H1 (cell line): Measurements from ENCODE around the gene PTGES. TPM values are rescaled to one million over a fixed set of nuclear protein-coding genes. Genes with fewer than 3 reads are reported as not detected.

ENCODE experiments used
- CTCF ChIA-PET: fragments of 300-600 bp; sonication (Branson Sonifier 250); formaldehyde crosslinking; loops from one replicate; lab custom pipeline; 2021; ENCODE audit not compliant: partially characterized antibody; lab: Charles Lee
- POLR2A ChIA-PET: fragments of 300-600 bp; sonication (Branson Sonifier 250); formaldehyde crosslinking; loops from one replicate; lab custom pipeline; 2021; ENCODE audit warnings: inconsistent platforms; ENCODE audit not compliant: partially characterized antibody; lab: Charles Lee
- DNase-seq, 2 experiments: peaks; one replicate each; pipeline versions ENCODE4 v3.0.0 to v3.0.0-alpha.2; 2010 to 2022; ENCODE audit warnings: low spot score in 2 of 2, low read depth in 1 of 2, mixed read lengths in 1 of 2
- FAIRE-seq: peaks from 2 replicates; lab custom pipeline; 2011; peaks lifted over from hg19 to GRCh38; lab: Jason Lieb, UNC
- H2AFZ ChIP-seq: 2 replicates; pipeline ENCODE4 v1.8.1; 2012; ENCODE audit warnings: low read length, inconsistent platforms
- H2AK5ac ChIP-seq: 2 replicates; pipeline ENCODE4 v1.6.1; 2013; ENCODE audit warnings: low read depth, low read length
- H2BK120ac ChIP-seq: replicated peaks from 2 replicates; pipeline ENCODE3; 2013; ENCODE audit warnings: low read depth, low read length, inconsistent platforms
- H2BK12ac ChIP-seq: 2 replicates; pipeline ENCODE4 v1.6.1; 2013; ENCODE audit warnings: low read depth, low read length
- H2BK15ac ChIP-seq: 2 replicates; pipeline ENCODE4 v1.6.1; 2013; ENCODE audit warnings: low read length
- H2BK20ac ChIP-seq: 2 replicates; pipeline ENCODE4 v1.6.1; 2013; ENCODE audit warnings: low read length
- H2BK5ac ChIP-seq: 2 replicates; pipeline ENCODE4 v1.6.1; 2013; ENCODE audit warnings: low read depth, low read length
- H3K14ac ChIP-seq: 2 replicates; pipeline ENCODE4 v1.6.1; 2013; ENCODE audit warnings: inconsistent platforms; ENCODE audit not compliant: insufficient read length
- H3K18ac ChIP-seq: 2 replicates; pipeline ENCODE4 v1.6.1; 2013; ENCODE audit warnings: low read length; ENCODE audit errors: extremely low read depth
- H3K23ac ChIP-seq: 2 replicates; pipeline ENCODE4 v1.6.1; 2013; ENCODE audit warnings: inconsistent platforms; ENCODE audit not compliant: insufficient read length
- H3K23me2 ChIP-seq: 2 replicates; pipeline ENCODE4 v1.6.1; 2013; ENCODE audit warnings: low read depth, low read length
- H3K27ac ChIP-seq: 2 replicates; pipeline ENCODE4 v1.6.1; 2011; ENCODE audit warnings: low read depth, low read length, inconsistent platforms
- H3K27me3 ChIP-seq, 4 experiments: replicated peaks in 1 of 4; 1 replicate in 1 of 4; 2 replicates in 3 of 4; pipeline versions ENCODE4 v1.6.1 to v1.8.1; 2011 to 2013; ENCODE audit warnings: low read length in 3 of 4, mild to moderate bottlenecking in 3 of 4, inconsistent platforms in 2 of 4, mixed read lengths in 2 of 4, moderate library complexity in 1 of 4; ENCODE audit not compliant: control insufficient read depth in 3 of 4, insufficient read depth in 3 of 4; ENCODE audit errors: extremely low read depth in 1 of 4
- H3K36me3 ChIP-seq, 4 experiments: 2 replicates each; pipeline versions ENCODE4 v1.6.1 to v1.8.1; 2011 to 2013; ENCODE audit warnings: mild to moderate bottlenecking in 4 of 4, low read length in 3 of 4, moderate library complexity in 2 of 4, control low read depth in 1 of 4, inconsistent platforms in 1 of 4; ENCODE audit not compliant: insufficient read depth in 4 of 4, control insufficient read depth in 2 of 4
- H3K4ac ChIP-seq: replicated peaks from 2 replicates; pipeline ENCODE3; 2013; ENCODE audit warnings: low read length, low read depth, mixed read lengths, inconsistent platforms; ENCODE audit not compliant: insufficient read length
- H3K4me1 ChIP-seq, 4 experiments: replicated peaks in 1 of 4; 1 replicate in 1 of 4; 2 replicates in 3 of 4; pipeline versions ENCODE4 v1.6.1 to v1.8.1; 2011 to 2013; ENCODE audit warnings: low read length in 3 of 4, inconsistent platforms in 2 of 4, mixed read lengths in 1 of 4; ENCODE audit not compliant: insufficient read depth in 4 of 4, control insufficient read depth in 3 of 4
- H3K4me2 ChIP-seq, 2 experiments: 2 replicates each; pipeline versions ENCODE4 v1.6.1 to v1.8.1; 2011 to 2013; ENCODE audit warnings: low read depth in 2 of 2, low read length in 2 of 2, control low read depth in 1 of 2, inconsistent platforms in 1 of 2, mild to moderate bottlenecking in 1 of 2; ENCODE audit not compliant: insufficient read depth in 1 of 2
- H3K4me3 ChIP-seq, 4 experiments: fragments of 200-600, 300-600 bp in 1 of 4; sonication (generic), shearing (Covaris generic), sonication (Bioruptor Twin) in 1 of 4; 2 replicates each; pipeline versions ENCODE4 v1.5.1 to v1.8.1; 2011 to 2016; ENCODE audit warnings: low read length in 4 of 4, low read depth in 3 of 4, control low read depth in 2 of 4, inconsistent platforms in 2 of 4, mild to moderate bottlenecking in 2 of 4, mixed read lengths in 1 of 4, moderate library complexity in 1 of 4; ENCODE audit not compliant: insufficient read depth in 2 of 4; ENCODE audit errors: extremely low read depth in 1 of 4
- H3K56ac ChIP-seq: replicated peaks from 2 replicates; pipeline ENCODE3; 2013; ENCODE audit warnings: low read depth, mild to moderate bottlenecking, mixed read lengths, low read length, inconsistent platforms; ENCODE audit not compliant: insufficient read length
- H3K79me1 ChIP-seq: 2 replicates; pipeline ENCODE4 v1.6.1; 2013; ENCODE audit warnings: low read depth, low read length, control low read depth
- H3K79me2 ChIP-seq, 2 experiments: 2 replicates each; pipeline versions ENCODE4 v1.6.1 to v1.8.1; 2012 to 2013; ENCODE audit warnings: low read length in 2 of 2, mild to moderate bottlenecking in 2 of 2, inconsistent platforms in 1 of 2; ENCODE audit not compliant: insufficient read depth in 2 of 2, control insufficient read depth in 1 of 2
- H3K9ac ChIP-seq, 4 experiments: replicated peaks in 1 of 4; 1 replicate in 1 of 4; 2 replicates in 3 of 4; pipeline versions ENCODE4 v1.6.1 to v1.8.1; 2011 to 2013; ENCODE audit warnings: low read depth in 3 of 4, low read length in 3 of 4, control low read depth in 2 of 4, mild to moderate bottlenecking in 2 of 4, moderate library complexity in 2 of 4, inconsistent platforms in 1 of 4; ENCODE audit errors: extremely low read depth in 1 of 4
- H3K9me3 ChIP-seq, 2 experiments: 2 replicates each; pipeline versions ENCODE4 v1.6.1 to v1.8.1; 2012 to 2013; ENCODE audit warnings: mild to moderate bottlenecking in 2 of 2, moderate library complexity in 2 of 2, control low read depth in 1 of 2, inconsistent platforms in 1 of 2, low read depth in 1 of 2, low read length in 1 of 2, mixed read lengths in 1 of 2; ENCODE audit not compliant: insufficient read depth in 2 of 2
- H4K20me1 ChIP-seq, 2 experiments: replicated peaks in 1 of 2; 2 replicates each; pipeline versions ENCODE3 to v1.8.1; 2011 to 2013; ENCODE audit warnings: inconsistent platforms in 2 of 2, low read length in 2 of 2, mild to moderate bottlenecking in 1 of 2; ENCODE audit not compliant: insufficient read depth in 2 of 2, control insufficient read depth in 1 of 2
- H4K5ac ChIP-seq: 2 replicates; pipeline ENCODE4 v1.6.1; 2013; ENCODE audit warnings: low read length, low read depth, mixed read lengths, inconsistent platforms; ENCODE audit not compliant: insufficient read length
- H4K8ac ChIP-seq: 2 replicates; pipeline ENCODE4 v1.8.0; 2013; ENCODE audit warnings: mild to moderate bottlenecking, moderate library complexity, low read length, inconsistent platforms; ENCODE audit not compliant: insufficient read depth; ENCODE audit errors: extremely low read depth
- H4K91ac ChIP-seq: replicated peaks from 2 replicates; pipeline ENCODE3; 2013; ENCODE audit warnings: low read length, mixed read lengths, inconsistent platforms; ENCODE audit not compliant: insufficient read length
- CHD2 ChIP-seq: IDR thresholded peaks from 2 replicates; pipeline ENCODE4 v1.6.1; 2012; ENCODE audit warnings: low read length, improper control_type of control experiment
- EP300 ChIP-seq, 2 experiments: IDR thresholded peaks; 1 replicate in 1 of 2; 2 replicates in 1 of 2; pipeline ENCODE4 v1.6.1; 2011 to 2012; ENCODE audit warnings: low read depth in 2 of 2, low read length in 2 of 2, mild to moderate bottlenecking in 2 of 2, borderline replicate concordance in 1 of 2, inconsistent platforms in 1 of 2, moderate library complexity in 1 of 2
- GABPA ChIP-seq: IDR thresholded peaks from 2 replicates; pipeline ENCODE4 v1.6.1; 2011; ENCODE audit warnings: mild to moderate bottlenecking, low read length, moderate library complexity, borderline replicate concordance; ENCODE audit not compliant: insufficient read depth
- HDAC2 ChIP-seq, 2 experiments: fragments of 300-600 bp in 1 of 2; sonication (generic) in 1 of 2; IDR thresholded peaks; 2 replicates each; pipeline ENCODE4 v1.6.1; 2011 to 2012; ENCODE audit warnings: low read depth in 2 of 2, low read length in 2 of 2, mild to moderate bottlenecking in 2 of 2, moderate library complexity in 2 of 2, borderline replicate concordance in 1 of 2, inconsistent platforms in 1 of 2
- KDM1A ChIP-seq: fragments of 200-600, 300-600 bp; sonication (generic); IDR thresholded peaks from 2 replicates; pipeline ENCODE4 v1.7.1; 2016; ENCODE audit warnings: mild to moderate bottlenecking, low read length, borderline replicate concordance
- SIN3A ChIP-seq, 2 experiments: IDR thresholded peaks in 1 of 2; conservative IDR thresholded peaks in 1 of 2; 2 replicates each; pipeline ENCODE4 v1.6.1; 2011 to 2012; ENCODE audit warnings: low read length in 2 of 2, improper control_type of control experiment in 1 of 2, low read depth in 1 of 2, mild to moderate bottlenecking in 1 of 2
- SP1 ChIP-seq: IDR thresholded peaks from 2 replicates; pipeline ENCODE4 v1.6.1; 2011; ENCODE audit warnings: low read depth, low read length
- SP2 ChIP-seq: IDR thresholded peaks from 2 replicates; pipeline ENCODE4 v1.6.1; 2012; ENCODE audit warnings: mild to moderate bottlenecking, low read length, inconsistent platforms
- WGBS, 2 experiments: shearing (Covaris generic) in 1 of 2; methylation state at CpG; one replicate each; pipeline versions ENCODE4 v1.1.6 to v1.1.7; 2013 to 2015; ENCODE audit warnings: low lambda C conversion rate in 2 of 2, mixed read lengths in 2 of 2, inconsistent platforms in 1 of 2, low coverage in 1 of 2, missing lambda C conversion rate in 1 of 2; ENCODE audit not compliant: insufficient replicate concordance in 2 of 2, insufficient coverage in 1 of 2, insufficient read length in 1 of 2; ENCODE audit errors: extremely low coverage in 1 of 2, missing lambda C conversion rate in 1 of 2; 5-methylcytosine and 5-hydroxymethylcytosine counted together
- polyA plus RNA-seq, 7 experiments: library from polyadenylated mRNA; depleted of rRNA in 3 of 7; stranded (reverse) in 5 of 7; unstranded in 2 of 7; fragments of >200 nt in 5 of 7; fragments of 200-250 nt in 2 of 7; gene quantifications; 1 replicate in 5 of 7; 2 replicates in 1 of 7; 4 replicates in 1 of 7; pipeline versions ENCODE4 v1.2.1 to v1.2.3, GENCODE V29; 2011 to 2013; ENCODE audit warnings: missing spikeins in 2 of 7, mixed read lengths in 2 of 7
- total RNA-seq: library from RNA; stranded (reverse); fragmentation: NEBNext Ultra II Directional; extraction: Animal tissue kit (Norgen Biotek cat#: 25700); gene quantifications from 2 replicates; pipeline ENCODE4 v1.2.1, GENCODE V29; 2021
- TF ChIP-seq, protein P1 (sequence below): IDR thresholded peaks from 2 replicates; pipeline ENCODE4 v1.6.1; 2012; ENCODE audit warnings: low read length, inconsistent platforms

Gene PTGES
- total and polyA plus RNA-seq, 2 of the 8 experiments (the other 6 are each of a cell fraction or from before 2014, with no cell fraction given), result 3.2 to 5.1 TPM

GRCh38 chr9:129768486-129768885 is 15.6 kb upstream of the PTGES start:
- DNase-seq, result no peak
- Histone ChIP-seq H3K4ac (no peak overlapping the region), H3K23me2 (no peaks in the 10 kb centered on the region), H2AK5ac (no peak overlapping the region), H3K79me1 (no peaks in the 10 kb centered on the region), H4K20me1 (no peaks in the 10 kb centered on the region), H3K23ac (no peak overlapping the region), H3K9me3 (no peaks in the 10 kb centered on the region), H3K4me3 (no peak overlapping the region), H4K91ac (no peak overlapping the region), H3K18ac (no peak overlapping the region), H3K27ac (no peak overlapping the region), H2BK120ac (no peak overlapping the region), H2BK15ac (no peak overlapping the region), H4K8ac (no peak overlapping the region; the same call in 1 of the 2 replicates), H3K4me2 (no peak overlapping the region), H3K27me3 (no peaks in the 10 kb centered on the region), H2AFZ (no peak overlapping the region), H3K4me1 (no peaks in the 10 kb centered on the region), H2BK20ac (no peak overlapping the region), H3K14ac (no peak overlapping the region), H3K9ac (no peak overlapping the region), H3K79me2 (no peaks in the 10 kb centered on the region), H3K56ac (no peak overlapping the region), H3K36me3 (no peaks in the 10 kb centered on the region), H2BK5ac (no peak overlapping the region), H4K5ac (no peak overlapping the region), H2BK12ac (no peak overlapping the region)
- ChIA-PET CTCF (interaction anchor here (0.8 to 16.4 kb wide), 5 partner anchors 8 to 43 kb away, joined by 3 to 168 read pairs (median 5); no protein-coding TSS in a partner anchor), POLR2A (no interaction called here)
- no peak for FAIRE-seq
- TF ChIP-seq SP1 (no peak), SIN3A (conservative IDR thresholded peaks at IDR 0.05 in 1 of 2, IDR thresholded peaks at IDR 0.05 in 1 of 2; ENCODE audit: low read depth in 1 of 2, low read length in 2 of 2) (no peak), SP2 (no peak), KDM1A (no peak), EP300 (IDR thresholded peaks at IDR 0.05; ENCODE audit: borderline replicate concordance in 1 of 2, low read depth in 2 of 2, low read length in 2 of 2) (no peak), GABPA (no peak), HDAC2 (IDR thresholded peaks at IDR 0.05; ENCODE audit: borderline replicate concordance in 1 of 2, low read depth in 2 of 2, low read length in 2 of 2) (no peak), CHD2 (no peak)
- TF ChIP-seq, protein P1, sequence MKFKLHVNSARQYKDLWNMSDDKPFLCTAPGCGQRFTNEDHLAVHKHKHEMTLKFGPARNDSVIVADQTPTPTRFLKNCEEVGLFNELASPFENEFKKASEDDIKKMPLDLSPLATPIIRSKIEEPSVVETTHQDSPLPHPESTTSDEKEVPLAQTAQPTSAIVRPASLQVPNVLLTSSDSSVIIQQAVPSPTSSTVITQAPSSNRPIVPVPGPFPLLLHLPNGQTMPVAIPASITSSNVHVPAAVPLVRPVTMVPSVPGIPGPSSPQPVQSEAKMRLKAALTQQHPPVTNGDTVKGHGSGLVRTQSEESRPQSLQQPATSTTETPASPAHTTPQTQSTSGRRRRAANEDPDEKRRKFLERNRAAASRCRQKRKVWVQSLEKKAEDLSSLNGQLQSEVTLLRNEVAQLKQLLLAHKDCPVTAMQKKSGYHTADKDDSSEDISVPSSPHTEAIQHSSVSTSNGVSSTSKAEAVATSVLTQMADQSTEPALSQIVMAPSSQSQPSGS, result no peak
- 96% methylated on average over 6 of the region's 6 CpGs; no CpG with 5 or more reads in 1 of the 2 experiments for WGBS, 2 experiments
